Prostate gland (tissue), 2 donors: ENCODE data around the gene ITGB7. TPM values are rescaled to one million over a fixed set of nuclear protein-coding genes. Genes with fewer than 3 reads are reported as not detected.

Experiments
- DNase-seq: peaks from one replicate; pipeline ENCODE4 v3.0.0-alpha.2; 2019; ENCODE audit warnings: low spot score
- H3K27ac ChIP-seq, 2 donors: fragments of 200-600 bp; sonication (generic); 2 replicates each; pipeline ENCODE4 v1.5.1; 2017 to 2019
- H3K27me3 ChIP-seq: fragments of 200-600 bp; sonication (generic); replicated peaks from 2 replicates; pipeline ENCODE4 v1.5.1; 2019; ENCODE audit not compliant: insufficient read depth
- H3K36me3 ChIP-seq, 2 donors: fragments of 200-600 bp; sonication (generic); 1 replicate in 1 of 2; 2 replicates in 1 of 2; pipeline versions ENCODE4 v1.5.1 to v1.8.1; 2017 to 2019
- H3K4me1 ChIP-seq: fragments of 200-600 bp; sonication (generic); replicated peaks from 2 replicates; pipeline ENCODE4 v1.5.1; 2019
- H3K4me3 ChIP-seq, 2 donors: fragments of 200-600 bp; sonication (generic); 2 replicates each; pipeline ENCODE4 v1.5.1; 2017 to 2019
- H3K9me3 ChIP-seq: fragments of 200-600 bp; sonication (generic); 2 replicates; pipeline ENCODE4 v1.5.1; 2017
- POLR2A ChIP-seq: fragments of 450-650 bp; IDR thresholded peaks from one replicate; pipeline ENCODE4 v1.6.1; 2016; ENCODE audit warnings: antibody characterized with exemption, mild to moderate bottlenecking
- POLR2AphosphoS5 ChIP-seq: sonication (generic); formaldehyde crosslinking; IDR thresholded peaks from one replicate; pipeline ENCODE4 v1.6.1; 2017; ENCODE audit warnings: antibody characterized with exemption
- WGBS: methylation state at CpG from one replicate; pipeline ENCODE4 v1.1.5; 2018; 5-methylcytosine and 5-hydroxymethylcytosine counted together
- intact Hi-C: fragments of 100-400 bp; cut with DNase I; formaldehyde crosslinking; loops from one replicate; pipeline ENCODE4 v1.14.2; 2022
- total RNA-seq, 2 donors: library from RNA; depleted of rRNA; stranded (reverse); fragments of >200 nt; gene quantifications; one replicate each; pipeline ENCODE4 v1.1.0, GENCODE V29; 2016
- TF ChIP-seq, protein P1 (sequence below), 4 experiments: fragments of 200-600 bp in 2 of 4; fragments of 450-650 bp in 2 of 4; sonication (generic) in 2 of 4; IDR thresholded peaks; 1 replicate in 3 of 4; 2 replicates in 1 of 4; pipeline ENCODE4 v1.5.1; 2016 to 2019; ENCODE audit warnings: antibody characterized with exemption in 4 of 4, mild to moderate bottlenecking in 2 of 4, moderate library complexity in 2 of 4

ITGB7 gene
- total RNA-seq, 2 donors from 2014 or later, result 1.2 to 1.7 TPM

DNA sequence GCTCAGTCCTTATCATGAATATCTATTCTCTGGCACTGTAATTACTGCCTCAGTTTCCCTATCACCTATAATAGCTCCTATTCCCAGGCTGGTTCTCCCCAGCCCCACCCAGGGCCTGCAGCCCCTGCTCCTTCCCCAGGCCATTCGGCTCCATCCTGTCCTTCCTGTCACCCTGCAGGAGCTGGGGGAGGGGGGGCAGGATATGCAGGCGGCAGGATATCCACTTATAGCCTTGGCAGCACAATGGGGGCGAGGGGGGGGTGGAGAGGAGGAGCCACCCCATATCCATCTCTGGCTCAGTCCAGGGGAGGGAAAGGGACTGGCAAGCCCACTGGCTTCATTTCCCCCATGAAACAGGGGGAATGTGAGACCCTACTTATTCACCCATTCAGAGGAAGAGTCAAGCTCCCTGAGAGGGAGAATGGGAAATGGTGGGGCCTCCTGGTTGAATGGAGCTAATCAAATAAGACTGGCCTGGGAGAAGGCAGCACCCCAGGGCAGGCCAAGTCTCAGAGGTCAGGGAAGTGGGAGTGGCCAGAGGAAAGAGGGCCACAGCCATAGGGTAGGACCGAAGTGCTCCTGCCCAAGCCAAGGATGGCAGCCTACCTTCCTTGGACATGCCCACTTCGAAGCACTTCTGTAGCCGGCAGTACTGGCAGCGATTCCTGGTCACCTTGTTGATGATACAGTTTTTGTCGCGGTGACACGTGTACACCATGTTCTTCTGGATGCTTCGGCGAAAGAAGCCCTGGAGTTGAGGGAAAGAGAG is 7.8 kb upstream of the ITGB7 start:
- Histone ChIP-seq H3K36me3 (peaks cover 6 to 14% of the 10 kb centered on the region in 2 donors), H3K4me1 (peaks cover 17% of the 10 kb centered on the region), H3K9me3 (no peaks in the 10 kb centered on the region), H3K27me3 (no peaks in the 10 kb centered on the region), H3K27ac (peak overlapping the region in 1 of 2 donors; percentile 26), H3K4me3 (no peak overlapping the region)
- no peak for DNase-seq
- WGBS, result 60% methylated on average over 12 of the region's 12 CpGs
- intact Hi-C loops, result loop anchor here (2.0 kb wide), 1 partner anchor 72 kb away; no protein-coding TSS in a partner anchor
- TF ChIP-seq POLR2A (no peak), POLR2AphosphoS5 (no peak)
- TF ChIP-seq, protein P1, sequence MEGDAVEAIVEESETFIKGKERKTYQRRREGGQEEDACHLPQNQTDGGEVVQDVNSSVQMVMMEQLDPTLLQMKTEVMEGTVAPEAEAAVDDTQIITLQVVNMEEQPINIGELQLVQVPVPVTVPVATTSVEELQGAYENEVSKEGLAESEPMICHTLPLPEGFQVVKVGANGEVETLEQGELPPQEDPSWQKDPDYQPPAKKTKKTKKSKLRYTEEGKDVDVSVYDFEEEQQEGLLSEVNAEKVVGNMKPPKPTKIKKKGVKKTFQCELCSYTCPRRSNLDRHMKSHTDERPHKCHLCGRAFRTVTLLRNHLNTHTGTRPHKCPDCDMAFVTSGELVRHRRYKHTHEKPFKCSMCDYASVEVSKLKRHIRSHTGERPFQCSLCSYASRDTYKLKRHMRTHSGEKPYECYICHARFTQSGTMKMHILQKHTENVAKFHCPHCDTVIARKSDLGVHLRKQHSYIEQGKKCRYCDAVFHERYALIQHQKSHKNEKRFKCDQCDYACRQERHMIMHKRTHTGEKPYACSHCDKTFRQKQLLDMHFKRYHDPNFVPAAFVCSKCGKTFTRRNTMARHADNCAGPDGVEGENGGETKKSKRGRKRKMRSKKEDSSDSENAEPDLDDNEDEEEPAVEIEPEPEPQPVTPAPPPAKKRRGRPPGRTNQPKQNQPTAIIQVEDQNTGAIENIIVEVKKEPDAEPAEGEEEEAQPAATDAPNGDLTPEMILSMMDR (IDR thresholded peaks at IDR 0.05), result no peak

DNA sequence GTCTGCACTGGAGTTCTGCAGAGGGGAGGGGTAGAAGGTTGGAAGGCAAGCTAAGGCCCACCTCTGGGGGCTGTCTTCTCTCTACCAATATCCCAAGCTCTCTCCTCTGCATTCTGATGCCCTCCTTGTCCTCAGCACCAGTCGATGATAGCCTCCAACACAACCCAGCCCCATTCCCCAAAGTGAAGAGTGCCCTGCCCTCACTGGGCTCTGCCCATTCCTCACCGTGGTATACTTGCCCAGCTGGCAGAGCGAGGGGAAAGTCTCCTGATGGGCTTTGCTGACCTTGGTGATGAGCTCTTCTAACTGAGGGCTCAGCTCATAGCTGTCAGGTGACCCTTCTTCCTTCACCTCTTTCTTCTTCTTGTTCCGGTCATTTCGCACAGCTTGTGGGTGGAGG is 7.2 kb upstream of the ITGB7 start:
- peaks cover 17% of the 10 kb centered on the region for H3K4me1 ChIP-seq
- TF ChIP-seq, protein P1 (IDR thresholded peaks at IDR 0.05), result no peak
- TF ChIP-seq POLR2AphosphoS5, result no peak
- TF ChIP-seq POLR2A, result no peak
- 75% methylated on average over 5 of the region's 5 CpGs for WGBS
- DNase-seq, result no peak
- no peak overlapping the region for H3K4me3 ChIP-seq
- H3K27me3 ChIP-seq, result no peaks in the 10 kb centered on the region
- intact Hi-C loops, result loop anchor here (2.0 kb wide), 1 partner anchor 73 kb away; no protein-coding TSS in a partner anchor
- no peak overlapping the region for H3K27ac ChIP-seq
- H3K9me3 ChIP-seq, result no peaks in the 10 kb centered on the region
- peaks cover 6 to 14% of the 10 kb centered on the region in 2 donors for H3K36me3 ChIP-seq

DNA sequence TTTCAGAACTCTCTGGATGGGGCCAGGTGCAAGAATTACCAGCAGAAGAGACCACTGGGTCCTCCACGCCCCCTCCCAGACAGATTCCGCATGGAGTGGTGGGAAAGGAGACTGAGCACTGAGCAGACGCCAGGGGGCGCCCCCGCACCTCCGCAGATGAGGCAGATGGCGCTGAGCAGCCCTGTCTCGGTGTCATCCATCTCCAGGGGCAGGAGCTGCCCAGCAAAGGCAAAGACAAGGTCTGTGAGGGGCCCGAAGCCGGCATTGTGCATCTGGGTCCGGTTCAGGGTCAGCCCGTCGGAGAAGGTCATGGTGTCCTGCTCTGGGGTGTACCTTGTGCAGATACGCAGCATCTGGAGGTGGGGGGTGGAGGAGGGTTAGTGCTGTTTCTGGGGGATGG is 6.3 kb upstream of the ITGB7 start:
- TF ChIP-seq, protein P1 (IDR thresholded peaks at IDR 0.05), result peak; percentile 83 to 98 (median 96)
- TF ChIP-seq POLR2AphosphoS5, result peak; percentile 59
- TF ChIP-seq POLR2A, result no peak
- Histone ChIP-seq H3K4me1 (peaks cover 16% of the 10 kb centered on the region), H3K27me3 (no peaks in the 10 kb centered on the region), H3K9me3 (no peaks in the 10 kb centered on the region), H3K4me3 (no peak overlapping the region), H3K27ac (no peak overlapping the region), H3K36me3 (peaks cover 6 to 14% of the 10 kb centered on the region in 2 donors)
- intact Hi-C loops, result loop anchor here (2.0 kb wide), 1 partner anchor 37 kb away; no protein-coding TSS in a partner anchor
- 22% methylated on average over 8 of the region's 14 CpGs for WGBS
- peak; percentile 78 for DNase-seq

DNA sequence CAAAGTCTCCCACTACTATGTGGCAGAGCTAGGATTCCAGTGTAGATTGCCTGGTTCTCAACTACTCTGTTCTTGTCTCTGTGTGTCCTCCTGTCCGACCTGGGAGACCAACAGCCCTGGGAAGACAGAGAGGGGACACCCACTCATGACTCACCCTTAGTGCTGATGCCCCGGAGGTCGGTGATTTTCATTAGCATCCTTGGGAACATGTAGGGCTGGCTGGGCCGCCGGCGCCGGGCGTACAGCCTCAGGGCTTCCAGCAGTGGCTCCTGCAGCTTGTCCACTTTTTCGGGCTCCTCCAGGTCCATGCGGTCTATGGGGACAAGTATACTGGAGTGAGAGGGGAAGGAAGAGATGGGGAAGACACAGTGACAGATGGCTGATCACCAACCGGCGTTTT is 5.9 kb upstream of the ITGB7 start:
- TF ChIP-seq, protein P1 (IDR thresholded peaks at IDR 0.05), result no peak
- TF ChIP-seq POLR2AphosphoS5, result no peak
- no peak for TF ChIP-seq POLR2A
- no peak for DNase-seq
- Histone ChIP-seq H3K36me3 (peaks cover 6 to 14% of the 10 kb centered on the region in 2 donors), H3K9me3 (no peaks in the 10 kb centered on the region), H3K27ac (no peak overlapping the region), H3K4me3 (no peak overlapping the region), H3K27me3 (no peaks in the 10 kb centered on the region), H3K4me1 (peaks cover 12% of the 10 kb centered on the region)
- 64% methylated on average over 12 of the region's 12 CpGs for WGBS
- intact Hi-C loops, result loop anchor here (2.0 kb wide), 1 partner anchor 38 kb away; no protein-coding TSS in a partner anchor
